ENCODE data around the gene ACSF2.
"Not testable (repeated sequence)": the region's sequence is repeated elsewhere in the genome, so short reads cannot be mapped to it uniquely, and the experiment has no call there.

The ACSF2 gene

GRCh38 chr17:50460831-50461526, 35.0 kb downstream of the ACSF2 start:
- DNase-seq (ENCODE audit: insufficient read length, low spot score) (no peak), FAIRE-seq (no peak)

- FAIRE-seq = no peak
Measured at GRCh38 chr17:50461550-50462132, 35.6 kb downstream of the ACSF2 start.

GRCh38 chr17:50462446-50462845, 36.4 kb downstream of the ACSF2 start:
- no peak for FAIRE-seq
- no peak for DNase-seq (ENCODE audit: insufficient read length, low spot score)

More at GRCh38 chr17:50461550-50462132, 35.6 kb downstream of the ACSF2 start:
- DNase-seq (ENCODE audit: insufficient read length, low spot score) = no peak

- no peak for DNase-seq (ENCODE audit: insufficient read length, low spot score)
- FAIRE-seq = no peak
Measured at GRCh38 chr17:50464121-50464520, 38.1 kb downstream of the ACSF2 start.

- FAIRE-seq = no peak
Measured at GRCh38 chr17:50464736-50465135, 38.7 kb downstream of the ACSF2 start.

GRCh38 chr17:50465171-50465570, 39.2 kb downstream of the ACSF2 start:
- FAIRE-seq (no peak), DNase-seq (ENCODE audit: insufficient read length, low spot score) (no peak)

More at GRCh38 chr17:50464736-50465135, 38.7 kb downstream of the ACSF2 start:
- DNase-seq (ENCODE audit: insufficient read length, low spot score) = no peak

- FAIRE-seq = no peak
- DNase-seq (ENCODE audit: insufficient read length, low spot score) = no peak
Measured at GRCh38 chr17:50465635-50466034, 39.6 kb downstream of the ACSF2 start.

- FAIRE-seq (no peak), DNase-seq (ENCODE audit: insufficient read length, low spot score) (no peak)
Measured at GRCh38 chr17:50466371-50467113, 40.5 kb downstream of the ACSF2 start.

GRCh38 chr17:50467114-50467854, 41.3 kb downstream of the ACSF2 start:
- DNase-seq (ENCODE audit: insufficient read length, low spot score) (no peak), FAIRE-seq (no peak)

- FAIRE-seq (no peak), DNase-seq (ENCODE audit: insufficient read length, low spot score) (no peak)
Measured at GRCh38 chr17:50467855-50468303, 41.9 kb downstream of the ACSF2 start.

- FAIRE-seq = no peak
- DNase-seq (ENCODE audit: insufficient read length, low spot score) = no peak
Measured at GRCh38 chr17:50468304-50469207, 42.5 kb downstream of the ACSF2 start, which contains the start of gene CHAD. TSS of gene CHAD (minus strand) at chr17:50468880. CDS start at chr17:50468813, 67 bp downstream.

GRCh38 chr17:50469208-50469605, 43.2 kb downstream of the ACSF2 start:
- FAIRE-seq = no peak
- DNase-seq (ENCODE audit: insufficient read length, low spot score) = no peak

GRCh38 chr17:50469671-50470305, 43.8 kb downstream of the ACSF2 start:
- FAIRE-seq (no peak), DNase-seq (ENCODE audit: insufficient read length, low spot score) (no peak)

- FAIRE-seq = no peak
- no peak for DNase-seq (ENCODE audit: insufficient read length, low spot score)
Measured at GRCh38 chr17:50470426-50470825, 44.4 kb downstream of the ACSF2 start.

GRCh38 chr17:50471009-50471905, 45.2 kb downstream of the ACSF2 start:
- FAIRE-seq (no peak), DNase-seq (ENCODE audit: insufficient read length, low spot score) (no peak)

GRCh38 chr17:50472286-50472685, 46.3 kb downstream of the ACSF2 start:
- DNase-seq (ENCODE audit: insufficient read length, low spot score) (no peak), FAIRE-seq (no peak)

GRCh38 chr17:50472761-50473161, 46.7 kb downstream of the ACSF2 start:
- not testable (repeated sequence) for FAIRE-seq; DNase-seq (ENCODE audit: insufficient read length, low spot score)

- FAIRE-seq = no peak
Measured at GRCh38 chr17:50473901-50474300, 47.9 kb downstream of the ACSF2 start.

More at GRCh38 chr17:50473901-50474300, 47.9 kb downstream of the ACSF2 start:
- no peak for DNase-seq (ENCODE audit: insufficient read length, low spot score)

All from GM19239 (cell line).